ENCODE results near the gene UBE3C. TPM values are rescaled to one million over a fixed set of nuclear protein-coding genes. Genes with fewer than 3 reads are reported as not detected.

UBE3C gene
- total and polyA plus RNA-seq, 2 of the 13 experiments (the other 11 are each of a cell fraction or from before 2014, with no cell fraction given), result 27.0 to 48.2 TPM

DNA sequence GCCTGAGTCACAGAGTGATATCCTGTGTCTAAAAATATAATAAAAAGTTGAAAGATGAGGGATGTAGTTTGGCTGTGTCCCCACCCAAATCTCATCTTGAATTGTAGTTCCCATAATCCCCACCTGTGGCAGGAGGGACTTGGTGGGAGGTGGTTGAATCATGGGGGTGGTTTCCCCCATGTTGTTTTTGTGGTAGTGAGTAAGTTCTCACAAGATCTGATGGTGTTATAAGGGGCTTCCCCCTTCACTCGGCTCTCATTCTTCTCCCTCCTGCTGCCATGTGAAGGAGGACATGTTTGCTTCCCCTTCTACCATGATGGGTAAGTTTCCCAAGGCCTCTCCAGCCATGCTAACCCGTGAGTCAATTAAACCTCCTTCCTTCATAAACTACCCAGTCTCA, 25.1 kb upstream of the UBE3C start:
- CTCF ChIA-PET (ENCODE audit: low intra/inter-chr PET ratio, low total read pairs), result no interaction called here
- TF ChIP-seq ZSCAN29 (CRISPR knock-in tag; conservative IDR thresholded peaks at IDR 0.05), result no peak
- no peak for TF ChIP-seq ZNF264 (CRISPR knock-in tag; IDR thresholded peaks at IDR 0.05)
- TF ChIP-seq NR3C1 (CRISPR knock-in tag; IDR thresholded peaks at IDR 0.05), result no peak
- TF ChIP-seq ELF4 (CRISPR knock-in tag; IDR thresholded peaks at IDR 0.05; ENCODE audit: borderline replicate concordance), result no peak
- no peak for TF ChIP-seq PHF8 (CRISPR knock-in tag; IDR thresholded peaks at IDR 0.05)
- TF ChIP-seq, protein P1, sequence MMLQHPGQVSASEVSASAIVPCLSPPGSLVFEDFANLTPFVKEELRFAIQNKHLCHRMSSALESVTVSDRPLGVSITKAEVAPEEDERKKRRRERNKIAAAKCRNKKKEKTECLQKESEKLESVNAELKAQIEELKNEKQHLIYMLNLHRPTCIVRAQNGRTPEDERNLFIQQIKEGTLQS (CRISPR knock-in tag; IDR thresholded peaks at IDR 0.05), result no peak
- no peak for TF ChIP-seq ARNTL (CRISPR knock-in tag; IDR thresholded peaks at IDR 0.05)
- TF ChIP-seq, protein P2, sequence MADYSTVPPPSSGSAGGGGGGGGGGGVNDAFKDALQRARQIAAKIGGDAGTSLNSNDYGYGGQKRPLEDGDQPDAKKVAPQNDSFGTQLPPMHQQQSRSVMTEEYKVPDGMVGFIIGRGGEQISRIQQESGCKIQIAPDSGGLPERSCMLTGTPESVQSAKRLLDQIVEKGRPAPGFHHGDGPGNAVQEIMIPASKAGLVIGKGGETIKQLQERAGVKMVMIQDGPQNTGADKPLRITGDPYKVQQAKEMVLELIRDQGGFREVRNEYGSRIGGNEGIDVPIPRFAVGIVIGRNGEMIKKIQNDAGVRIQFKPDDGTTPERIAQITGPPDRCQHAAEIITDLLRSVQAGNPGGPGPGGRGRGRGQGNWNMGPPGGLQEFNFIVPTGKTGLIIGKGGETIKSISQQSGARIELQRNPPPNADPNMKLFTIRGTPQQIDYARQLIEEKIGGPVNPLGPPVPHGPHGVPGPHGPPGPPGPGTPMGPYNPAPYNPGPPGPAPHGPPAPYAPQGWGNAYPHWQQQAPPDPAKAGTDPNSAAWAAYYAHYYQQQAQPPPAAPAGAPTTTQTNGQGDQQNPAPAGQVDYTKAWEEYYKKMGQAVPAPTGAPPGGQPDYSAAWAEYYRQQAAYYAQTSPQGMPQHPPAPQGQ (CRISPR knock-in tag; IDR thresholded peaks at IDR 0.05; ENCODE audit: borderline replicate concordance), result no peak
- TF ChIP-seq REXO4 (CRISPR knock-in tag; IDR thresholded peaks at IDR 0.05; ENCODE audit: borderline replicate concordance), result no peak
- TF ChIP-seq ZNF12 (CRISPR knock-in tag; IDR thresholded peaks at IDR 0.05), result no peak
- no peak for TF ChIP-seq ZSCAN9 (CRISPR knock-in tag; IDR thresholded peaks at IDR 0.05; ENCODE audit: borderline replicate concordance)
- TF ChIP-seq, protein P3, sequence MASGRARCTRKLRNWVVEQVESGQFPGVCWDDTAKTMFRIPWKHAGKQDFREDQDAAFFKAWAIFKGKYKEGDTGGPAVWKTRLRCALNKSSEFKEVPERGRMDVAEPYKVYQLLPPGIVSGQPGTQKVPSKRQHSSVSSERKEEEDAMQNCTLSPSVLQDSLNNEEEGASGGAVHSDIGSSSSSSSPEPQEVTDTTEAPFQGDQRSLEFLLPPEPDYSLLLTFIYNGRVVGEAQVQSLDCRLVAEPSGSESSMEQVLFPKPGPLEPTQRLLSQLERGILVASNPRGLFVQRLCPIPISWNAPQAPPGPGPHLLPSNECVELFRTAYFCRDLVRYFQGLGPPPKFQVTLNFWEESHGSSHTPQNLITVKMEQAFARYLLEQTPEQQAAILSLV (CRISPR knock-in tag; IDR thresholded peaks at IDR 0.05; ENCODE audit: borderline replicate concordance), result no peak
- TF ChIP-seq ZNF746 (CRISPR knock-in tag; IDR thresholded peaks at IDR 0.05), result no peak
- no peak for TF ChIP-seq NFKBIZ (CRISPR knock-in tag; IDR thresholded peaks at IDR 0.05)
- TF ChIP-seq DMTF1 (CRISPR knock-in tag; IDR thresholded peaks at IDR 0.05), result no peak
- TF ChIP-seq ZNF839 (CRISPR knock-in tag; IDR thresholded peaks at IDR 0.05; ENCODE audit: borderline replicate concordance), result no peak
- no peak for TF ChIP-seq ONECUT2 (CRISPR knock-in tag; IDR thresholded peaks at IDR 0.05)
- Histone ChIP-seq H3K9me3 (ENCODE audit: low read length) (no peaks in the 10 kb centered on the region), H3K27me3 (ENCODE audit: control insufficient read depth in 1 of 2, insufficient read depth in 2 of 2, low read length in 2 of 2) (peaks cover 8 to 39% of the 10 kb centered on the region in 2 experiments; a peak in 3 of 5 replicates), H3K9ac (ENCODE audit: insufficient read depth, low read depth, low read length) (no peak overlapping the region), H3K4me2 (ENCODE audit: low read depth, low read length) (no peak overlapping the region), H3K27ac (ENCODE audit: extremely low read length, insufficient read depth, low read length) (no peak overlapping the region), H3K4me1 (ENCODE audit: insufficient read depth, low read length) (no peaks in the 10 kb centered on the region), H4K20me1 (ENCODE audit: insufficient read depth, low read length) (no peaks in the 10 kb centered on the region), H3K79me2 (ENCODE audit: insufficient read depth, low read length) (no peaks in the 10 kb centered on the region), H3K36me3 (replicated peaks in 1 of 2; ENCODE audit: control insufficient read depth in 1 of 2, insufficient read depth in 2 of 2, low read length in 2 of 2) (no peaks in the 10 kb centered on the region), H2AFZ (ENCODE audit: low read length) (no peak overlapping the region), H3K4me3 (replicated peaks in 1 of 3; ENCODE audit: insufficient read depth in 1 of 3, low read depth in 2 of 3, low read length in 3 of 3) (no peak overlapping the region)
- no TSS peak for BruUV-seq (replicated peaks)
- in situ Hi-C loops (cut with HindIII; ENCODE audit: extremely low pct_ligation_motif_present, low pct_unique_long_range_greater_than_20kb) (no loop called here), intact Hi-C loops (cut with micrococcal nuclease; ENCODE audit: unreplicated experiment) (no loop called here)
- no peak for FAIRE-seq
- no peak for ATAC-seq
- POLR2A ChIA-PET, result no interaction called here
- DNase-seq (ENCODE audit: low spot score), result no peak
- 0% methylated on average over 2 of the region's 2 CpGs for WGBS (ENCODE audit: low lambda C conversion rate)

Data from HepG2 (cell line).